Esophagus squamous epithelium (tissue), 4 donors: ENCODE measurements around the gene CIAO2A.

Source experiments
- POLR2A ChIP-seq, 4 donors: fragments of 450-650 bp; IDR thresholded peaks; one replicate each; pipeline ENCODE4 v1.6.1; 2017; ENCODE audit warnings: antibody characterized with exemption in 4 of 4, mild to moderate bottlenecking in 4 of 4, moderate library complexity in 3 of 4
- TF ChIP-seq, protein P1 (sequence below), 6 experiments: fragments of 450-650 bp in 4 of 6; fragments of 200-600 bp in 2 of 6; sonication (generic) in 2 of 6; IDR thresholded peaks; one replicate each; pipeline ENCODE4 v1.5.1; 2016 to 2019; ENCODE audit warnings: antibody characterized with exemption in 6 of 6, mild to moderate bottlenecking in 4 of 6, moderate library complexity in 4 of 6

- TF ChIP-seq, protein P1, sequence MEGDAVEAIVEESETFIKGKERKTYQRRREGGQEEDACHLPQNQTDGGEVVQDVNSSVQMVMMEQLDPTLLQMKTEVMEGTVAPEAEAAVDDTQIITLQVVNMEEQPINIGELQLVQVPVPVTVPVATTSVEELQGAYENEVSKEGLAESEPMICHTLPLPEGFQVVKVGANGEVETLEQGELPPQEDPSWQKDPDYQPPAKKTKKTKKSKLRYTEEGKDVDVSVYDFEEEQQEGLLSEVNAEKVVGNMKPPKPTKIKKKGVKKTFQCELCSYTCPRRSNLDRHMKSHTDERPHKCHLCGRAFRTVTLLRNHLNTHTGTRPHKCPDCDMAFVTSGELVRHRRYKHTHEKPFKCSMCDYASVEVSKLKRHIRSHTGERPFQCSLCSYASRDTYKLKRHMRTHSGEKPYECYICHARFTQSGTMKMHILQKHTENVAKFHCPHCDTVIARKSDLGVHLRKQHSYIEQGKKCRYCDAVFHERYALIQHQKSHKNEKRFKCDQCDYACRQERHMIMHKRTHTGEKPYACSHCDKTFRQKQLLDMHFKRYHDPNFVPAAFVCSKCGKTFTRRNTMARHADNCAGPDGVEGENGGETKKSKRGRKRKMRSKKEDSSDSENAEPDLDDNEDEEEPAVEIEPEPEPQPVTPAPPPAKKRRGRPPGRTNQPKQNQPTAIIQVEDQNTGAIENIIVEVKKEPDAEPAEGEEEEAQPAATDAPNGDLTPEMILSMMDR (IDR thresholded peaks at IDR 0.05), result no peak
- no peak for TF ChIP-seq POLR2A (IDR thresholded peaks at IDR 0.05)
Observed at GRCh38 chr15:64117759-64118487, 24.3 kb upstream of the CIAO2A start.
